Neural progenitor cell (in vitro differentiated cells): ENCODE measurements around the gene USP34. TPM values are rescaled to one million over a fixed set of nuclear protein-coding genes. Genes with fewer than 3 reads are reported as not detected.

Source experiments
- DNase-seq: peaks from one replicate; pipeline ENCODE4 v3.0.0-alpha.2; 2016; ENCODE audit warnings: low spot score
- H2AFZ ChIP-seq: fragments of 200-600 bp; sonication (generic); replicated peaks from 2 replicates; pipeline ENCODE4 v1.6.1; 2016; ENCODE audit warnings: antibody characterized with exemption
- H3F3A ChIP-seq: fragments of 200-600 bp; sonication (generic); 2 replicates; pipeline ENCODE4 v1.6.1; 2016; ENCODE audit warnings: antibody characterized with exemption, low read depth
- H3K27ac ChIP-seq: fragments of 200-600 bp; sonication (generic); 2 replicates; pipeline ENCODE4 v1.5.1; 2016; ENCODE audit warnings: mild to moderate bottlenecking
- H3K27me3 ChIP-seq: fragments of 200-600 bp; sonication (generic); 2 replicates; pipeline ENCODE4 v1.6.1; 2016; ENCODE audit warnings: mild to moderate bottlenecking, moderate library complexity
- H3K36me3 ChIP-seq: fragments of 200-600 bp; sonication (generic); 2 replicates; pipeline ENCODE4 v1.5.1; 2016
- H3K4me1 ChIP-seq: fragments of 200-600 bp; sonication (generic); 2 replicates; pipeline ENCODE4 v1.6.1; 2016; ENCODE audit warnings: mixed run types
- H3K4me2 ChIP-seq: fragments of 200-600 bp; sonication (generic); 2 replicates; pipeline ENCODE4 v1.6.1; 2016
- H3K4me3 ChIP-seq: fragments of 200-600 bp; sonication (generic); 2 replicates; pipeline ENCODE4 v1.5.1; 2016
- H3K79me2 ChIP-seq: fragments of 200-600 bp; sonication (generic); 2 replicates; pipeline ENCODE4 v1.6.1; 2016; ENCODE audit warnings: low read depth
- H3K9ac ChIP-seq: fragments of 200-600 bp; sonication (generic); 2 replicates; pipeline ENCODE4 v1.6.1; 2016
- H3K9me3 ChIP-seq: fragments of 200-600 bp; sonication (generic); 2 replicates; pipeline ENCODE4 v1.5.1; 2016; ENCODE audit warnings: low read depth
- H4K20me1 ChIP-seq: fragments of 200-600 bp; sonication (generic); 2 replicates; pipeline ENCODE4 v1.6.1; 2016; ENCODE audit warnings: low read depth
- H3K27ac Mint-ChIP-seq: 3 replicates; pipeline ENCODE4 v1.8.0; 2021; ENCODE audit warnings: mixed read lengths
- H3K27me3 Mint-ChIP-seq: 2 replicates; pipeline ENCODE4 v1.8.0; 2022; ENCODE audit warnings: low read depth, mild to moderate bottlenecking, inconsistent platforms, moderate library complexity, mixed read lengths; ENCODE audit not compliant: insufficient read depth
- H3K36me3 Mint-ChIP-seq: 3 replicates; pipeline ENCODE4 v1.8.0; 2021; ENCODE audit warnings: mixed read lengths
- H3K4me1 Mint-ChIP-seq: 3 replicates; pipeline ENCODE4 v1.8.0; 2021; ENCODE audit warnings: mixed read lengths
- H3K4me3 Mint-ChIP-seq: 3 replicates; pipeline ENCODE4 v1.8.0; 2021; ENCODE audit warnings: mild to moderate bottlenecking, moderate library complexity, mixed read lengths
- H3K9me3 Mint-ChIP-seq: 3 replicates; pipeline ENCODE4 v1.8.0; 2020; ENCODE audit warnings: mixed read lengths
- CTCF ChIP-seq: fragments of 200-600 bp; sonication (generic); IDR thresholded peaks from 2 replicates; pipeline ENCODE4 v1.5.1; 2017; ENCODE audit warnings: antibody characterized with exemption, mild to moderate bottlenecking
- EZH2 ChIP-seq: fragments of 200-600 bp; sonication (generic); IDR thresholded peaks from 2 replicates; pipeline ENCODE4 v1.6.1; 2017; ENCODE audit warnings: antibody characterized with exemption, mild to moderate bottlenecking, moderate library complexity
- EZH2phosphoT487 ChIP-seq: fragments of 200-600 bp; sonication (generic); IDR thresholded peaks from 2 replicates; pipeline ENCODE4 v1.6.1; 2017; ENCODE audit warnings: antibody characterized with exemption
- total RNA-seq: library from RNA; depleted of rRNA; stranded (reverse); fragments of >200 nt; gene quantifications from 2 replicates; pipeline ENCODE4 v1.2.3, GENCODE V29; 2015; ENCODE audit warnings: low replicate concordance

USP34 gene
- total RNA-seq, 1 donor from 2014 or later = 162 TPM

DNA sequence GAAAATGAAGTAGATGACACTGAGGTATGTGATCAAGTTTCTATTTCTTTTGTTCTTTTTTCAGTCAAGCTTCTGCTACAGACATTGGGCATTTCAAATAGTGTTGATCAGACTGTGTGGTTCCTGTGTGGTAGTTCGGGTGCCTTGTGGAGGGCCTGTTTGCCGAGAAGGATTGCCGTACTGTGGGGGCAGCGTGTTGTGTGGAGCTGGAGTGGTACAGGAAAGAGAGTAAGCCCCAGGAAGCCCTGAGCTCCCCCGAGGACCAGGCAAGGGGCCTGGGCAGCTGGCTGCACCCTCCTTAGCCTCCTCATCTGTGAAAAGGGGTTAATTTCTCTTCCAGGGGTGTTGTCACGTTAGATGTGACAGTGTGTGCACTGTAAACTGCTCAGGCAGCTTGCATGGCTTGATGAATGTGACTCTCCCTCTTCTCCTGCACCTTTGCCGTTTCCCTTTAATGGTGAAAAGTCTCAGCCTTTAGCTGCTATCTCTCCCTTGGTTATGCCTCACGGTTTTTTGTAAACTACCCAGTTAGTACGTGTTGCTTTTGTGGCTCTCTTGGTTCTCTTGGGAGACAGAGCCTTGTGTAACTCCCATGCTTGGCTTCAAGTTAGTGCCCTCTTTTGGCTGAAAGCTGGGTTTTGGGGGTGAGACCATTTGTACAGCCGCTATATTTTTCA, 289.4 kb downstream of the USP34 start:
- H3K4me3 ChIP-seq = no peak overlapping the region
- H2AFZ ChIP-seq = no peak overlapping the region
- H3K4me2 ChIP-seq = no peak overlapping the region
- peaks cover 39% of the 10 kb centered on the region for H3K4me1 Mint-ChIP-seq
- H3K79me2 ChIP-seq = peaks cover 22% of the 10 kb centered on the region
- H3K4me3 Mint-ChIP-seq = peak overlapping the region; percentile 43
- peaks cover 7% of the 10 kb centered on the region for H3K27me3 Mint-ChIP-seq
- DNase-seq = no peak
- peaks cover 3% of the 10 kb centered on the region for H3K27me3 ChIP-seq
- H3K36me3 Mint-ChIP-seq = peaks cover 60% of the 10 kb centered on the region
- H3K36me3 ChIP-seq = peaks cover 16% of the 10 kb centered on the region
- no peaks in the 10 kb centered on the region for H3K9me3 Mint-ChIP-seq
- peaks cover 11% of the 10 kb centered on the region for H3F3A ChIP-seq
- H3K4me1 ChIP-seq = peaks cover 12% of the 10 kb centered on the region
- TF ChIP-seq EZH2phosphoT487 (no peak), EZH2 (no peak)
- peak overlapping the region; percentile 79 for H3K27ac Mint-ChIP-seq
- H3K27ac ChIP-seq = no peak overlapping the region
- no peak overlapping the region for H3K9ac ChIP-seq
- no peaks in the 10 kb centered on the region for H4K20me1 ChIP-seq
- H3K9me3 ChIP-seq = no peaks in the 10 kb centered on the region

GRCh38 chr2:61180686-61181085, 290.2 kb downstream of the USP34 start:
- H4K20me1 ChIP-seq = no peaks in the 10 kb centered on the region
- no peak overlapping the region for H3K9ac ChIP-seq
- peaks cover 15% of the 10 kb centered on the region for H3K4me1 ChIP-seq
- no peak for DNase-seq
- no peak overlapping the region for H3K4me3 Mint-ChIP-seq
- H3K27me3 ChIP-seq = peaks cover 11% of the 10 kb centered on the region
- peaks cover 11% of the 10 kb centered on the region for H3K36me3 ChIP-seq
- no peaks in the 10 kb centered on the region for H3K9me3 ChIP-seq
- H3K4me1 Mint-ChIP-seq = peaks cover 44% of the 10 kb centered on the region
- H3K9me3 Mint-ChIP-seq = no peaks in the 10 kb centered on the region
- H3K27ac Mint-ChIP-seq = no peak overlapping the region
- H2AFZ ChIP-seq = no peak overlapping the region
- TF ChIP-seq CTCF (no peak), EZH2phosphoT487 (no peak), EZH2 (no peak)
- peaks cover 7% of the 10 kb centered on the region for H3K27me3 Mint-ChIP-seq
- H3K4me2 ChIP-seq = no peak overlapping the region
- peaks cover 56% of the 10 kb centered on the region for H3K36me3 Mint-ChIP-seq
- no peak overlapping the region for H3K27ac ChIP-seq
- no peak overlapping the region for H3K4me3 ChIP-seq
- H3K79me2 ChIP-seq = peaks cover 22% of the 10 kb centered on the region
- H3F3A ChIP-seq = peaks cover 13% of the 10 kb centered on the region

- Mint-ChIP-seq H3K27ac (no peak overlapping the region), H3K27me3 (peaks cover 11% of the 10 kb centered on the region), H3K9me3 (no peaks in the 10 kb centered on the region), H3K4me1 (peaks cover 41% of the 10 kb centered on the region), H3K36me3 (peaks cover 50% of the 10 kb centered on the region), H3K4me3 (peak overlapping the region; percentile 85)
- TF ChIP-seq CTCF (no peak), EZH2phosphoT487 (no peak), EZH2 (no peak)
- H3K36me3 ChIP-seq = peaks cover 6% of the 10 kb centered on the region
- no peaks in the 10 kb centered on the region for H3K9me3 ChIP-seq
- H3F3A ChIP-seq = peaks cover 13% of the 10 kb centered on the region
- peaks cover 18% of the 10 kb centered on the region for H3K27me3 ChIP-seq
- H3K4me3 ChIP-seq = no peak overlapping the region
- H3K9ac ChIP-seq = no peak overlapping the region
- no peaks in the 10 kb centered on the region for H4K20me1 ChIP-seq
- H2AFZ ChIP-seq = no peak overlapping the region
- peaks cover 15% of the 10 kb centered on the region for H3K4me1 ChIP-seq
- DNase-seq = no peak
- H3K27ac ChIP-seq = no peak overlapping the region
- H3K79me2 ChIP-seq = peaks cover 22% of the 10 kb centered on the region
- peak overlapping the region; percentile 81 for H3K4me2 ChIP-seq
Observed at GRCh38 chr2:61179701-61180639, 290.9 kb downstream of the USP34 start.
